Measurements from ENCODE around the gene NECAP2. TPM values are rescaled to one million over a fixed set of nuclear protein-coding genes. Genes with fewer than 3 reads are reported as not detected.

Gene NECAP2
- total and polyA plus RNA-seq, 2 donors (not counting 3 experiments of a cell fraction or from before 2014, with no cell fraction given) = 101 to 148 TPM

DNA sequence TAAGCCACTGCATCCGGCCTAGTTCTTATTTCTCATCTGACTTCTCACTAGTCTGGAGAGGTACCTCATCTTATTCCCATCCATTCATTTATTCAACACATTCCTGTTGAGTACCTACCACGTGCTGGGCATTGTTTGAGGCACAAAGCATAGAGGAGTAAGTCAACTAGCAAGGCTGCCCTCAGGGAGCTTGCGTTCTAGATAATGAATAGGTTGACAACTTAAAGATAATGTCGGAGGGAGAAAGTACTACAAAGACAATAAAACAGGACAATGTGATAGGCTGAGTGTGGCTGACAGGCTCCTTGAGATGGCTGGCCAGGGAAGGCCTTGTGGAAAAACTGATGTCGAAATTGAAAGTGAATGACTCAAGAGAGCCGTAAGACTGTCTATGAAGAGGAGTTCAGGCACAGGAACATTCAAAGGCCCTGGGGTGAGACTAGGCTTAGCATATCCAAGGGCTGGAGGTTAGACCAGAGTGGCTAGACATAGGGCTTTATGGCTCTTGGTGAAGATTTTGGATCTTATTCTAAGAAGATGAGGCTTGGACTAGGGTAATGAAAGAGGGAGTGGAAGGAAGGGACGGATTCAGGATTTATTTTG is 21.6 kb upstream of the NECAP2 start:
- Histone ChIP-seq H3K79me2 (ENCODE audit: control insufficient read depth, insufficient read depth, low read length) (no peaks in the 10 kb centered on the region), H3K36me3 (ENCODE audit: control insufficient read depth in 2 of 2, extremely low read depth in 1 of 2, insufficient read depth in 2 of 2, low read length in 2 of 2) (no peaks in the 10 kb centered on the region), H2AFZ (ENCODE audit: low read depth, low read length) (no peak overlapping the region), H3K27me3 (ENCODE audit: control insufficient read depth in 2 of 2, insufficient read depth in 2 of 2, low read length in 2 of 2) (no peaks in the 10 kb centered on the region), H3K4me3 (replicated peaks in 1 of 3; ENCODE audit: insufficient read depth in 1 of 3, low read depth in 1 of 3, low read length in 3 of 3) (no peak overlapping the region), H3K9me3 (replicated peaks; ENCODE audit: control insufficient read depth, insufficient read depth, low read length) (no peaks in the 10 kb centered on the region), H3K9ac (replicated peaks; ENCODE audit: extremely low read depth, insufficient read depth, low read length) (no peak overlapping the region), H3K9me1 (replicated peaks; ENCODE audit: control insufficient read depth, extremely low read depth, insufficient read depth, low read length) (no peaks in the 10 kb centered on the region), H4K20me1 (replicated peaks; ENCODE audit: control insufficient read depth, extremely low read depth, insufficient read depth, low read length) (no peaks in the 10 kb centered on the region), H3K27ac (ENCODE audit: insufficient read depth, low read depth, low read length) (no peak overlapping the region), H3K4me1 (ENCODE audit: control insufficient read depth, extremely low read depth, insufficient read depth, low read length) (no peaks in the 10 kb centered on the region), H3K4me2 (ENCODE audit: insufficient read depth, low read length) (no peak overlapping the region)
- ChIA-PET POLR2A (no interaction called here), CTCF (interaction anchor here (1.0 kb wide), 1 partner anchor 10 kb away, joined by 4 read pairs; no protein-coding TSS in a partner anchor)
- intact Hi-C loops (cut with micrococcal nuclease) = no loop called here
- no TSS peak for BruUV-seq (replicated peaks)
- dilution Hi-C loops (cut with MboI; ENCODE audit: extremely low pct_ligation_motif_present, low sequenced_read_pairs) = no loop called here
- TF ChIP-seq JUN (IDR thresholded peaks at IDR 0.05; ENCODE audit: borderline replicate concordance, insufficient read depth, insufficient read length, low read depth) (no peak), FOS (IDR thresholded peaks at IDR 0.05; ENCODE audit: borderline replicate concordance, insufficient read depth, low read length) (no peak), POLR2AphosphoS5 (IDR thresholded peaks at IDR 0.05; ENCODE audit: insufficient read depth, low read depth, low read length) (no peak), MYC (IDR thresholded peaks at IDR 0.05; ENCODE audit: low read depth, low read length) (no peak), GATA2 (IDR thresholded peaks at IDR 0.05; ENCODE audit: insufficient read depth, insufficient read length, low read depth, low read length) (no peak), POLR2A (IDR thresholded peaks at IDR 0.05; ENCODE audit: low read depth, low read length) (no peak), EZH2 (IDR thresholded peaks at IDR 0.05; ENCODE audit: borderline replicate concordance, low read depth, low read length, severe bottlenecking) (no peak)
- TF ChIP-seq, protein P1, sequence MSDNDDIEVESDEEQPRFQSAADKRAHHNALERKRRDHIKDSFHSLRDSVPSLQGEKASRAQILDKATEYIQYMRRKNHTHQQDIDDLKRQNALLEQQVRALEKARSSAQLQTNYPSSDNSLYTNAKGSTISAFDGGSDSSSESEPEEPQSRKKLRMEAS (IDR thresholded peaks at IDR 0.05; ENCODE audit: insufficient read depth, insufficient read length) = no peak
- TF ChIP-seq, protein P2, sequence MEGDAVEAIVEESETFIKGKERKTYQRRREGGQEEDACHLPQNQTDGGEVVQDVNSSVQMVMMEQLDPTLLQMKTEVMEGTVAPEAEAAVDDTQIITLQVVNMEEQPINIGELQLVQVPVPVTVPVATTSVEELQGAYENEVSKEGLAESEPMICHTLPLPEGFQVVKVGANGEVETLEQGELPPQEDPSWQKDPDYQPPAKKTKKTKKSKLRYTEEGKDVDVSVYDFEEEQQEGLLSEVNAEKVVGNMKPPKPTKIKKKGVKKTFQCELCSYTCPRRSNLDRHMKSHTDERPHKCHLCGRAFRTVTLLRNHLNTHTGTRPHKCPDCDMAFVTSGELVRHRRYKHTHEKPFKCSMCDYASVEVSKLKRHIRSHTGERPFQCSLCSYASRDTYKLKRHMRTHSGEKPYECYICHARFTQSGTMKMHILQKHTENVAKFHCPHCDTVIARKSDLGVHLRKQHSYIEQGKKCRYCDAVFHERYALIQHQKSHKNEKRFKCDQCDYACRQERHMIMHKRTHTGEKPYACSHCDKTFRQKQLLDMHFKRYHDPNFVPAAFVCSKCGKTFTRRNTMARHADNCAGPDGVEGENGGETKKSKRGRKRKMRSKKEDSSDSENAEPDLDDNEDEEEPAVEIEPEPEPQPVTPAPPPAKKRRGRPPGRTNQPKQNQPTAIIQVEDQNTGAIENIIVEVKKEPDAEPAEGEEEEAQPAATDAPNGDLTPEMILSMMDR (IDR thresholded peaks at IDR 0.05; ENCODE audit: extremely low read depth in 1 of 2, insufficient read depth in 1 of 2, low read depth in 1 of 2, low read length in 2 of 2) = no peak
- FAIRE-seq (no peak), DNase-seq (ENCODE audit: low read depth, low spot score) (no peak)
